Cardiac fibroblast (primary cell): Measurements from ENCODE around the gene TUBA3C.

Experiments used
- DNase-seq, 2 donors: peaks; one replicate each; pipeline versions ENCODE4 v3.0.0 to v3.0.0-alpha.2; 2010; ENCODE audit warnings: low read depth in 2 of 2
- H3K4me3 ChIP-seq, 2 donors: replicated peaks in 1 of 2; 1 replicate in 1 of 2; 2 replicates in 1 of 2; pipeline ENCODE4 v1.5.1; 2011; ENCODE audit warnings: low read depth in 2 of 2, low read length in 2 of 2, mild to moderate bottlenecking in 2 of 2, moderate library complexity in 1 of 2
- TF ChIP-seq, protein P1 (sequence below): IDR thresholded peaks from one replicate; pipeline ENCODE4 v1.5.1; 2011; ENCODE audit warnings: low read depth, mild to moderate bottlenecking, low read length, inconsistent platforms

TUBA3C gene

DNA sequence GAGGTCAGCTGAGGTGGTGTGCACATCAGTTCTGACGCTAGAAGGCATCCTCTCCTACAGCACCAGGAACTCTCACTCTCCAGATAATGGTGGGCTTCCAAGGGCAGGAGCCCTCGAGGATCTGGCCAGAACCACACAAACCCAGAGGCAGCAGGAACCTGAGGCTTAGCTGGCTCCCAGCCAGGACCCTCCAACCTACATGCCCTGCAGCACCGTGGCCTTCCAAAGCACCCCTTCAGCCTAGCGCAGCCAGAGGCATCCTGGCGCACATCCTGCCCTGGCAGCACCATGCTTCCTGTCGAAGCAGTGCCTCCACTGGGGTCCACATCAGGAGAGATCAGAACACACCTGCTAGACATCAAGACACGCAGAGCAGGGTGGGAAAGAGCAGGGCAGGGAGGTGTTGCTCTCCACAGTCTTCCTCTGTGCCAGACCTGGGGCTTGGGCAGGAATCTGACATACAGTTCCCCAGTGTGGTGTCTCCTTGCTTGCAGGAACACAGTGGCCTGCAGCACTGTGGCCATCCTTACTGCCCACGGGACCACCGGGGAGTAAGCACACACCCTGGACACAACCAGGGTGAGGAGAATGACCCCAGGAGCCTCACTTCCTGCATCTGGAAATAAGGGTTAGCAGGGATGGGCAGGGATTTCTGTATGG, 21.7 kb downstream of the TUBA3C start:
- DNase-seq = no peak
- TF ChIP-seq, protein P1, sequence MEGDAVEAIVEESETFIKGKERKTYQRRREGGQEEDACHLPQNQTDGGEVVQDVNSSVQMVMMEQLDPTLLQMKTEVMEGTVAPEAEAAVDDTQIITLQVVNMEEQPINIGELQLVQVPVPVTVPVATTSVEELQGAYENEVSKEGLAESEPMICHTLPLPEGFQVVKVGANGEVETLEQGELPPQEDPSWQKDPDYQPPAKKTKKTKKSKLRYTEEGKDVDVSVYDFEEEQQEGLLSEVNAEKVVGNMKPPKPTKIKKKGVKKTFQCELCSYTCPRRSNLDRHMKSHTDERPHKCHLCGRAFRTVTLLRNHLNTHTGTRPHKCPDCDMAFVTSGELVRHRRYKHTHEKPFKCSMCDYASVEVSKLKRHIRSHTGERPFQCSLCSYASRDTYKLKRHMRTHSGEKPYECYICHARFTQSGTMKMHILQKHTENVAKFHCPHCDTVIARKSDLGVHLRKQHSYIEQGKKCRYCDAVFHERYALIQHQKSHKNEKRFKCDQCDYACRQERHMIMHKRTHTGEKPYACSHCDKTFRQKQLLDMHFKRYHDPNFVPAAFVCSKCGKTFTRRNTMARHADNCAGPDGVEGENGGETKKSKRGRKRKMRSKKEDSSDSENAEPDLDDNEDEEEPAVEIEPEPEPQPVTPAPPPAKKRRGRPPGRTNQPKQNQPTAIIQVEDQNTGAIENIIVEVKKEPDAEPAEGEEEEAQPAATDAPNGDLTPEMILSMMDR = no peak

DNA sequence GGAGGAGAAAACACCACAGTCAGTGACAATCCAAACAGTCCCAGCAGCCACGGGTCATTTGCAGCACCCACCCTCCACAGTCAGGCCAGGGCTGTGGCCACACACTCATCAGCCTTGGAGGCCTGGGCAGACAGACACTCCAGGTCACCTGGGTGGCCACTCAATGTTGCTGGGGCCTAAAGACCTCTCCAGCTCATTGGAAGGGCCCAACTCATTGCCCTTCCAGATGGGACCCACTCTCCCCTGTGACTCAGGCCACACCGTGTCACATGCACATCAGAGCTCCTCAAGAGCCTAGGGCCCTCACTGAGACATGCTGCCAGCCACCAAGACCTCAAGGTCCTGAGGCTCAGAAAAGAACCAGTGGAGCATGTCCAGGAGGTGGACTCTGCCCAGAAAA, 22.4 kb downstream of the TUBA3C start:
- no peak for DNase-seq
- TF ChIP-seq, protein P1 = no peak
- H3K4me3 ChIP-seq = no peak overlapping the region

More for the DNA sequence above, 21.7 kb downstream of the TUBA3C start:
- no peak overlapping the region for H3K4me3 ChIP-seq

DNA sequence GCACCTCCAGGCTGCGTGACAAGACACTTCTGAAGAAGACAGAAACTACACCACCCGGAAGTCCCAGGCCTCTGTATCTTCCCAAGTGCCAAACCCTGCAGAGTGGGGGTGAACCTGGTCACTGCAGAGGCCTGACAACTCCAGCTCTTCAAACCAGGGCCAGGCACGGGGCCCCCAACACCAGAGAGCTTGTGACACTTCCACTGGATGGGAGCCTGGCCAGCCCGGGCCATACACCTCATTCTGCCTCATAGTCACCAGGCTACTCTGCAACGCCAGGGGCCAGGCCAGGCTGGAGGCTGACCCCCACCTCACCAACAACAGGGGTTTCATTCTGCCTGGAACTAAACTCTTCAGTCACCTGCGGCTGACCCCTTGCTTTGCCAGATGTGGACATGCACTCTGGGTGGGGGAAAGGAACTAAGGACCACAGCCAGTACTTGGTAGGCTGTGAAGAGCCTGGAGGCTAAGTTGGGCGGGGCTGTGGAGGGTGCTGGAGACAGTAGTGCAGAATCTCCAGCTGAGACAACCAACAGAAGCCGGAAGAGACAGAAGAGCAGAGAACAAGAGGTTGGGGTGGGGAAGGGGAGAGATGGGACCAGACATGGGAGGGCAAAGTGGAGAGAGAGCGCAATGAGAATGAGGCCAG, 23.0 kb downstream of the TUBA3C start:
- H3K4me3 ChIP-seq = no peak overlapping the region
- DNase-seq = no peak
- TF ChIP-seq, protein P1 = no peak

DNA sequence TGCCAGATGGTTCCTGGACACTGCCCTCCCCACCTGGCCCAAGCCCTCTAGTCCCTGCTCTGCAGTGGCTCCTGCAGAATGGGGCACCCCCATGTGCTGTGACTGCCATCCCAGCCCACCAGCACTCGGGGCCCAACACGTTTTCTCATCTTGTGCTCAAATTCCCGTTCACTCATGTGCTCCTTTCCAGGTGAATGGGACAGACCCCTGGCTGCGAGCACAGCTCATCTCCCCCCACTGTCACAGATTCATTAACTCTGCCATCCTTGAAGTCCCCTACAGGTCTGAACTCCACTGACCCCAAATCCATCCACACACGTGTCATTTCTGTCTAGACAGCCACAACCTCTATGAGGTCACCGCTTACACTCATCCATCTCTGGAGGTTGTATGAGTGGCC, 23.6 kb downstream of the TUBA3C start:
- TF ChIP-seq, protein P1 = no peak
- H3K4me3 ChIP-seq = no peak overlapping the region
- DNase-seq = no peak

DNA sequence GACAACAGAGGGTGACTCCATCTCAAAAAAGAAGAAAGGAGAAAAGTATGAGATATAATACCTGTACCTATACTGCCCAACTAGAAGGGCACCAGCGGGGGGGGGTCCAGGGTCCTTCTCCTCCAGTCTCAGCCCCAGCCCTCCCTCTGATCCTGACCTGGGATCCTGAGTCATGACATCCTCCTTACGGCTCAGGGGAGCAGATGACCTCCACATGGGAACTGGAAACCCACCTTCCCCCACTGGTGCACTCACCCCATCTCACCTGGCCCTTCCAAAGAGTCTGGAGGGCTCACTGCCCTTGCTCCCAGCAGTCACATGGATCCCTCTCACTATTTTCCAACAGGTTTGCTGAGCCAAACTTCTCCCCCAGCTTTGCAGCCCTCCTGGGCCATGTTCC, 24.2 kb downstream of the TUBA3C start:
- TF ChIP-seq, protein P1 = no peak
- DNase-seq = no peak
- H3K4me3 ChIP-seq = no peak overlapping the region

DNA sequence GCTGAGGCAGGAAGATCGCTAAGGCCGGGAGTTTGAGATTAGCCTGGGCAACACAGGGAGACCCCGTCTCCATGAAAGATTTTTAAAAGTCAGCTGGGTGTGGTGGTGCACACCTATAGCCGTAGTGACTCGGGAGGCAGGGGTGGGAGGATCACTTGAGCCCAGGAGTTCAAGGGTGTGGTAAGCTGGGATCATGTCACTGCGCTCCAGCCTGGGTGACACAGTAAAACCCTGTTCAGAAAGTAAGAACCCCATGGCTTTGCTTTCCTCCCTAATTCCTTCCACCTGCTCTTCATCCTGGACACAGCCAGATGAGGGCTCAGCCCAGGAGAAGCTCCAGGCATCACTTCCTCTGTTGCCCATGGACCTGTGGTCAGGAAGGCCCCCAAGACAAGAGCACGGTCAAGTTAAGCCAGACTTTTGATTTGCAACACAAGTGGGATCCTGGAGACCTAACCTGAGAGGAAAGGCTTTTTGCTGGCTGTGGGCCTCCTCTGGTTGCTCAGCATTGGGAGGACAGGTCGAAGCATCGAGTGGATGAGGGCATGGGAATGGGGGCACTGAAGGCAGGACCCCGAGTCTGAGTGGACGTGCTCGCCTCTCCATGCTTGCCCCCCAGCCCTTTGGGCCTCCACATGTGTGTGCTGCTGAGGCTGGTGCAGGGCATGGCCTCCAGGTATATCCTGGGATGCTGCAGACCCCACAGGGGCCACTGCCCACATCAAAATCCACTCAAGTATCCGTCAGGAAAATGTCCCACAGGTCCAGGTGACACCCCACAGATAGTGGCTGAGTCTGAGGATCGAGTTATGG, 25.4 kb downstream of the TUBA3C start:
- DNase-seq = no peak
- TF ChIP-seq, protein P1 = no peak
- H3K4me3 ChIP-seq = no peak overlapping the region
